GM23338 (cell line): Measurements from ENCODE around the gene SELENOS. TPM values are rescaled to one million over a fixed set of nuclear protein-coding genes. Genes with fewer than 3 reads are reported as not detected.

ENCODE experiments used
- ATAC-seq: fragments of 200-7000 bp; cut with Tn5 transposase; 3 replicates; pipeline ENCODE4 v1.9.1; 2020
- DNase-seq: peaks from one replicate; pipeline ENCODE4 v3.0.0-alpha.2; 2015; ENCODE audit warnings: low spot score
- H2AFZ ChIP-seq: fragments of 200-600 bp; sonication (generic); 2 replicates; pipeline ENCODE4 v1.8.0; 2016; ENCODE audit warnings: antibody characterized with exemption, mild to moderate bottlenecking, moderate library complexity
- H3F3A ChIP-seq: fragments of 200-600 bp; sonication (generic); replicated peaks from 2 replicates; pipeline ENCODE4 v1.8.0; 2017; ENCODE audit warnings: antibody characterized with exemption, mixed run types, low read depth
- H3K27ac ChIP-seq: fragments of 200-600 bp; sonication (generic); 2 replicates; pipeline ENCODE4 v1.6.1; 2016; ENCODE audit warnings: low read depth
- H3K27me3 ChIP-seq: fragments of 200-600 bp; sonication (generic); 2 replicates; pipeline ENCODE4 v1.8.0; 2016; ENCODE audit warnings: mild to moderate bottlenecking, mixed run types, moderate library complexity; ENCODE audit not compliant: insufficient read depth
- H3K36me3 ChIP-seq: fragments of 200-600 bp; sonication (generic); 2 replicates; pipeline ENCODE4 v1.8.0; 2016; ENCODE audit warnings: mild to moderate bottlenecking; ENCODE audit not compliant: insufficient read depth
- H3K4me1 ChIP-seq: fragments of 200-600 bp; sonication (generic); 2 replicates; pipeline ENCODE4 v1.8.0; 2016; ENCODE audit warnings: mild to moderate bottlenecking, moderate library complexity; ENCODE audit not compliant: insufficient read depth
- H3K4me2 ChIP-seq: fragments of 200-600 bp; sonication (generic); 2 replicates; pipeline ENCODE4 v1.7.1; 2017; ENCODE audit warnings: mixed run types
- H3K4me3 ChIP-seq: fragments of 200-600 bp; sonication (generic); 2 replicates; pipeline ENCODE4 v1.6.1; 2016; ENCODE audit warnings: mixed run types
- H3K79me2 ChIP-seq: fragments of 200-600 bp; sonication (generic); replicated peaks from 2 replicates; pipeline ENCODE4 v1.8.0; 2017; ENCODE audit warnings: mild to moderate bottlenecking; ENCODE audit not compliant: insufficient read depth
- H3K9me2 ChIP-seq: fragments of 200-600 bp; sonication (generic); 2 replicates; pipeline ENCODE4 v1.8.0; 2017; ENCODE audit not compliant: insufficient read depth
- H4K20me1 ChIP-seq: fragments of 200-600 bp; sonication (generic); replicated peaks from 2 replicates; pipeline ENCODE4 v1.8.0; 2017; ENCODE audit warnings: mild to moderate bottlenecking; ENCODE audit not compliant: insufficient read depth
- H3K27ac Mint-ChIP-seq: 2 replicates; pipeline ENCODE4 v1.8.0; 2020; ENCODE audit warnings: inconsistent platforms, mild to moderate bottlenecking, moderate library complexity, mixed read lengths
- H3K27me3 Mint-ChIP-seq: 3 replicates; pipeline ENCODE4 v1.8.0; 2022; ENCODE audit warnings: low read depth, mild to moderate bottlenecking, moderate library complexity, mixed read lengths, inconsistent platforms; ENCODE audit not compliant: insufficient read depth, poor library complexity
- H3K36me3 Mint-ChIP-seq: 3 replicates; pipeline ENCODE4 v1.8.0; 2021; ENCODE audit warnings: low read depth, mild to moderate bottlenecking, inconsistent platforms, moderate library complexity, mixed read lengths
- H3K4me1 Mint-ChIP-seq: 3 replicates; pipeline ENCODE4 v1.8.0; 2020; ENCODE audit warnings: mild to moderate bottlenecking, inconsistent platforms, mixed read lengths
- H3K4me3 Mint-ChIP-seq: 3 replicates; pipeline ENCODE4 v1.8.0; 2021; ENCODE audit warnings: moderate library complexity, mild to moderate bottlenecking, inconsistent platforms, mixed read lengths
- H3K9me3 Mint-ChIP-seq: 3 replicates; pipeline ENCODE4 v1.8.0; 2020; ENCODE audit warnings: moderate library complexity, mild to moderate bottlenecking, inconsistent platforms, mixed read lengths
- CREB1 ChIP-seq: fragments of 250-450 bp; sonication (Bioruptor Pico); IDR thresholded peaks from 2 replicates; pipeline ENCODE4 v1.5.0; 2020; ENCODE audit warnings: low read depth, mild to moderate bottlenecking, moderate library complexity
- EZH2 ChIP-seq: fragments of 200-600 bp; sonication (generic); IDR thresholded peaks from one replicate; pipeline ENCODE4 v1.8.0; 2017; ENCODE audit warnings: antibody characterized with exemption, mild to moderate bottlenecking, low read depth; ENCODE audit not compliant: unreplicated experiment
- EZH2phosphoT487 ChIP-seq: fragments of 200-600 bp; sonication (generic); IDR thresholded peaks from one replicate; pipeline ENCODE4 v1.8.1; 2018; ENCODE audit warnings: antibody characterized with exemption; ENCODE audit not compliant: unreplicated experiment
- JUNB ChIP-seq: IDR thresholded peaks from one replicate; pipeline ENCODE4 v1.6.1; 2016; ENCODE audit warnings: antibody characterized with exemption; ENCODE audit not compliant: unreplicated experiment
- NANOG ChIP-seq: IDR thresholded peaks from 2 replicates; pipeline ENCODE4 v1.6.1; 2016; ENCODE audit warnings: antibody characterized with exemption, borderline replicate concordance
- POLR2AphosphoS5 ChIP-seq: IDR thresholded peaks from 2 replicates; pipeline ENCODE4 v1.6.1; 2016; ENCODE audit warnings: antibody characterized with exemption, low read depth
- ZNF114 ChIP-seq: fragments of 250-450 bp; sonication (Bioruptor Pico); IDR thresholded peaks from 2 replicates; pipeline ENCODE4 v1.5.0; 2020; ENCODE audit warnings: mild to moderate bottlenecking, moderate library complexity
- ZNF331 ChIP-seq: fragments of 250-450 bp; sonication (Bioruptor Pico); IDR thresholded peaks from 2 replicates; pipeline ENCODE4 v1.5.0; 2020; ENCODE audit warnings: low read depth, mild to moderate bottlenecking, moderate library complexity
- polyA plus RNA-seq: library from polyadenylated mRNA; unstranded; fragments of >200 nt; fragmentation: Nextera tagmentation; extraction: Ambion mirVana; gene quantifications from 2 replicates; pipeline ENCODE4 v1.2.1, GENCODE V29; 2016
- total RNA-seq: library from RNA; depleted of rRNA; stranded (reverse); fragments of >200 nt; shearing (Covaris generic); gene quantifications from 2 replicates; pipeline ENCODE4 v1.2.3, GENCODE V29; 2014
- TF ChIP-seq, protein P1 (sequence below): IDR thresholded peaks from one replicate; pipeline ENCODE4 v1.6.1; 2018; ENCODE audit warnings: antibody characterized with exemption; ENCODE audit not compliant: unreplicated experiment
- TF ChIP-seq, protein P2 (sequence below): fragments of 250-450 bp; sonication (Bioruptor Pico); IDR thresholded peaks from 2 replicates; pipeline ENCODE4 v1.5.0; 2020; ENCODE audit warnings: mild to moderate bottlenecking, moderate library complexity

Gene SELENOS
- total and polyA plus RNA-seq, 2 experiments from 2014 or later, result 37.0 to 106 TPM

DNA sequence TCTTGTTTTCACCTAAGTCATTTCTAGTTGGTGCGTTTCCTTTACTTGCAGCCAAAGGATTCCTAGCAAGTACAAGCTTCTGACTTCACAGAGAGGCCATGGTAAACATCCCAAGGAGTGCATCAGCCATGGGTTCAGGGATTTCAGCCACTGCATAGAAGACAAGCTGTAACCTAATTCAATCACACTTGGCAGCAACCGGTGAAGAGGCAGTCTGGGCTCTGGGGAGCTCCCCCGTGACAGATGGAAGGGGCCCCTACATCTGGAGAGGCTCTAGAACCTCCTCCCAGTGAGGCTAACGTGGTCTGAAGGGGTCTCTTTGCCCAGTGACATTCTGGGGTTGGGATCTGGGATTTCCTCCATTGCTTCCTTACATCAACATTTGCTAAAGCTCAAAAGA lies 26.1 kb upstream of the SELENOS start:
- Histone ChIP-seq H2AFZ (no peak overlapping the region), H3K4me1 (no peaks in the 10 kb centered on the region), H3K36me3 (no peaks in the 10 kb centered on the region), H3K9me2 (no peaks in the 10 kb centered on the region), H3K4me3 (no peak overlapping the region), H4K20me1 (no peaks in the 10 kb centered on the region), H3K79me2 (no peaks in the 10 kb centered on the region), H3F3A (no peaks in the 10 kb centered on the region), H3K4me2 (no peak overlapping the region), H3K27me3 (no peaks in the 10 kb centered on the region), H3K27ac (no peak overlapping the region)
- Mint-ChIP-seq H3K4me3 (no peak overlapping the region), H3K9me3 (no peaks in the 10 kb centered on the region), H3K27me3 (peaks cover 6% of the 10 kb centered on the region), H3K27ac (no peak overlapping the region), H3K36me3 (no peaks in the 10 kb centered on the region), H3K4me1 (no peaks in the 10 kb centered on the region)
- TF ChIP-seq ZNF331 (CRISPR knock-in tag) (no peak), CREB1 (no peak), NANOG (no peak), ZNF114 (CRISPR knock-in tag) (no peak), EZH2phosphoT487 (no peak), JUNB (no peak)
- ATAC-seq (no peak), DNase-seq (no peak)

DNA sequence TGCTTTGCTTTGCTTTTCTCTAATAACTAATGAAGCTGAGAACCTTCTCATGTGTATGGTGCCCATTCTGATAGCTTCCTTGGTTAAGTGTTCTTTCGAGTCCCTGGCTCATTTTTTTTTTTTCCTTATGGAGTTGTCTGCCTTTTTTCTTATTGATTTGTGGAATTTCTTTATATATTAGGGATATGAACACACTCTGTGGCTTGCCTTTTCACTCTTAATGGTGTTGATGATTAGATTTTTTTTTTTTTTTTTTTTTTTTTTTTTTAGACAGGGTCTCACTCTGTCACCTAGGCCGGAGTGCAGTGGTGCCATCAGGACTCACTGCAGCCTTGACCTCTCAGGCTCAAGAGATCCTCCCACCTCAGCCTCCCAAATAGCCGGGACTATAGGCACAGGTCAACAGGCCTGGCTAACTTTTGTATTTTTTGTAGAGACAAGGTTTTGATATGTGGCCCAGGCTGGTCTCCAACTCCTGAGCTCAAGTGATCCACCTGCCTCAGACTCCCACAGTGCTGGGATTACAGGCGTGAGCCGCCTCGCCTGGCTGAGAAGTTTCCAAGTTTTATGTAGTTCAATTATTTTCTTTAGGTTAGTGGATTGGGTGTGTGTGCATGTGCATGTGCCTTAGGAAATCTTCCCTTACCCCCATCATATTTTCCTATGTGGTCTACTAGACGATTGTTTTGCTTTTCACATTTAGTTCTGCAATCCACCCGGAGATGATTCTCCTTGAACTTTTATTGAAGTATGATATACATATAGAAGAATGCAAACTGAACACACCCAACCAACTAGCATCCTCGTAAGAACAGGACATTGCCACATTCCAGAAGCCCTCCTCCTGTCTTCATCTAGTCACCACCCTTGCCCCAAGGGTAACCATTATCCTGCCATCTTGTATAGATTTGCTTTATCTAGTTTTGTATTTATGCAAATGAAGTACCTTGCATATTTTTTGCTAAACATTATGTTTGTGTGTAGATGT lies 19.4 kb upstream of the SELENOS start:
- no peaks in the 10 kb centered on the region for H3F3A ChIP-seq
- ATAC-seq (no peak), DNase-seq (no peak)
- no peaks in the 10 kb centered on the region for H3K27me3 ChIP-seq
- H3K4me1 Mint-ChIP-seq, result peaks cover 10% of the 10 kb centered on the region
- no peak overlapping the region for H3K27ac ChIP-seq
- peaks cover 4% of the 10 kb centered on the region; the same call in 1 of the 2 replicates for H3K4me1 ChIP-seq
- H3K27ac Mint-ChIP-seq, result no peak overlapping the region
- H3K9me2 ChIP-seq, result no peaks in the 10 kb centered on the region
- peak overlapping the region; percentile 84; the same call in 1 of the 2 replicates for H3K4me2 ChIP-seq
- H3K4me3 ChIP-seq, result peak overlapping the region; percentile 96
- peak overlapping the region; percentile 99 for H3K4me3 Mint-ChIP-seq
- H4K20me1 ChIP-seq, result peaks cover 19% of the 10 kb centered on the region
- H3K36me3 Mint-ChIP-seq, result peaks cover 4% of the 10 kb centered on the region; the same call in 1 of the 3 replicates
- peaks cover 39% of the 10 kb centered on the region for H3K79me2 ChIP-seq
- H3K36me3 ChIP-seq, result peaks cover 10% of the 10 kb centered on the region; the same call in 1 of the 2 replicates
- peaks cover 6% of the 10 kb centered on the region for H3K27me3 Mint-ChIP-seq
- H2AFZ ChIP-seq, result no peak overlapping the region
- H3K9me3 Mint-ChIP-seq, result no peaks in the 10 kb centered on the region
- TF ChIP-seq ZNF114 (CRISPR knock-in tag), result no peak
- TF ChIP-seq ZNF331 (CRISPR knock-in tag), result no peak
- TF ChIP-seq, protein P1, sequence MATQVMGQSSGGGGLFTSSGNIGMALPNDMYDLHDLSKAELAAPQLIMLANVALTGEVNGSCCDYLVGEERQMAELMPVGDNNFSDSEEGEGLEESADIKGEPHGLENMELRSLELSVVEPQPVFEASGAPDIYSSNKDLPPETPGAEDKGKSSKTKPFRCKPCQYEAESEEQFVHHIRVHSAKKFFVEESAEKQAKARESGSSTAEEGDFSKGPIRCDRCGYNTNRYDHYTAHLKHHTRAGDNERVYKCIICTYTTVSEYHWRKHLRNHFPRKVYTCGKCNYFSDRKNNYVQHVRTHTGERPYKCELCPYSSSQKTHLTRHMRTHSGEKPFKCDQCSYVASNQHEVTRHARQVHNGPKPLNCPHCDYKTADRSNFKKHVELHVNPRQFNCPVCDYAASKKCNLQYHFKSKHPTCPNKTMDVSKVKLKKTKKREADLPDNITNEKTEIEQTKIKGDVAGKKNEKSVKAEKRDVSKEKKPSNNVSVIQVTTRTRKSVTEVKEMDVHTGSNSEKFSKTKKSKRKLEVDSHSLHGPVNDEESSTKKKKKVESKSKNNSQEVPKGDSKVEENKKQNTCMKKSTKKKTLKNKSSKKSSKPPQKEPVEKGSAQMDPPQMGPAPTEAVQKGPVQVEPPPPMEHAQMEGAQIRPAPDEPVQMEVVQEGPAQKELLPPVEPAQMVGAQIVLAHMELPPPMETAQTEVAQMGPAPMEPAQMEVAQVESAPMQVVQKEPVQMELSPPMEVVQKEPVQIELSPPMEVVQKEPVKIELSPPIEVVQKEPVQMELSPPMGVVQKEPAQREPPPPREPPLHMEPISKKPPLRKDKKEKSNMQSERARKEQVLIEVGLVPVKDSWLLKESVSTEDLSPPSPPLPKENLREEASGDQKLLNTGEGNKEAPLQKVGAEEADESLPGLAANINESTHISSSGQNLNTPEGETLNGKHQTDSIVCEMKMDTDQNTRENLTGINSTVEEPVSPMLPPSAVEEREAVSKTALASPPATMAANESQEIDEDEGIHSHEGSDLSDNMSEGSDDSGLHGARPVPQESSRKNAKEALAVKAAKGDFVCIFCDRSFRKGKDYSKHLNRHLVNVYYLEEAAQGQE, result no peak
- no peak for TF ChIP-seq POLR2AphosphoS5
- no peak for TF ChIP-seq EZH2
- no peak for TF ChIP-seq EZH2phosphoT487
- TF ChIP-seq, protein P2, sequence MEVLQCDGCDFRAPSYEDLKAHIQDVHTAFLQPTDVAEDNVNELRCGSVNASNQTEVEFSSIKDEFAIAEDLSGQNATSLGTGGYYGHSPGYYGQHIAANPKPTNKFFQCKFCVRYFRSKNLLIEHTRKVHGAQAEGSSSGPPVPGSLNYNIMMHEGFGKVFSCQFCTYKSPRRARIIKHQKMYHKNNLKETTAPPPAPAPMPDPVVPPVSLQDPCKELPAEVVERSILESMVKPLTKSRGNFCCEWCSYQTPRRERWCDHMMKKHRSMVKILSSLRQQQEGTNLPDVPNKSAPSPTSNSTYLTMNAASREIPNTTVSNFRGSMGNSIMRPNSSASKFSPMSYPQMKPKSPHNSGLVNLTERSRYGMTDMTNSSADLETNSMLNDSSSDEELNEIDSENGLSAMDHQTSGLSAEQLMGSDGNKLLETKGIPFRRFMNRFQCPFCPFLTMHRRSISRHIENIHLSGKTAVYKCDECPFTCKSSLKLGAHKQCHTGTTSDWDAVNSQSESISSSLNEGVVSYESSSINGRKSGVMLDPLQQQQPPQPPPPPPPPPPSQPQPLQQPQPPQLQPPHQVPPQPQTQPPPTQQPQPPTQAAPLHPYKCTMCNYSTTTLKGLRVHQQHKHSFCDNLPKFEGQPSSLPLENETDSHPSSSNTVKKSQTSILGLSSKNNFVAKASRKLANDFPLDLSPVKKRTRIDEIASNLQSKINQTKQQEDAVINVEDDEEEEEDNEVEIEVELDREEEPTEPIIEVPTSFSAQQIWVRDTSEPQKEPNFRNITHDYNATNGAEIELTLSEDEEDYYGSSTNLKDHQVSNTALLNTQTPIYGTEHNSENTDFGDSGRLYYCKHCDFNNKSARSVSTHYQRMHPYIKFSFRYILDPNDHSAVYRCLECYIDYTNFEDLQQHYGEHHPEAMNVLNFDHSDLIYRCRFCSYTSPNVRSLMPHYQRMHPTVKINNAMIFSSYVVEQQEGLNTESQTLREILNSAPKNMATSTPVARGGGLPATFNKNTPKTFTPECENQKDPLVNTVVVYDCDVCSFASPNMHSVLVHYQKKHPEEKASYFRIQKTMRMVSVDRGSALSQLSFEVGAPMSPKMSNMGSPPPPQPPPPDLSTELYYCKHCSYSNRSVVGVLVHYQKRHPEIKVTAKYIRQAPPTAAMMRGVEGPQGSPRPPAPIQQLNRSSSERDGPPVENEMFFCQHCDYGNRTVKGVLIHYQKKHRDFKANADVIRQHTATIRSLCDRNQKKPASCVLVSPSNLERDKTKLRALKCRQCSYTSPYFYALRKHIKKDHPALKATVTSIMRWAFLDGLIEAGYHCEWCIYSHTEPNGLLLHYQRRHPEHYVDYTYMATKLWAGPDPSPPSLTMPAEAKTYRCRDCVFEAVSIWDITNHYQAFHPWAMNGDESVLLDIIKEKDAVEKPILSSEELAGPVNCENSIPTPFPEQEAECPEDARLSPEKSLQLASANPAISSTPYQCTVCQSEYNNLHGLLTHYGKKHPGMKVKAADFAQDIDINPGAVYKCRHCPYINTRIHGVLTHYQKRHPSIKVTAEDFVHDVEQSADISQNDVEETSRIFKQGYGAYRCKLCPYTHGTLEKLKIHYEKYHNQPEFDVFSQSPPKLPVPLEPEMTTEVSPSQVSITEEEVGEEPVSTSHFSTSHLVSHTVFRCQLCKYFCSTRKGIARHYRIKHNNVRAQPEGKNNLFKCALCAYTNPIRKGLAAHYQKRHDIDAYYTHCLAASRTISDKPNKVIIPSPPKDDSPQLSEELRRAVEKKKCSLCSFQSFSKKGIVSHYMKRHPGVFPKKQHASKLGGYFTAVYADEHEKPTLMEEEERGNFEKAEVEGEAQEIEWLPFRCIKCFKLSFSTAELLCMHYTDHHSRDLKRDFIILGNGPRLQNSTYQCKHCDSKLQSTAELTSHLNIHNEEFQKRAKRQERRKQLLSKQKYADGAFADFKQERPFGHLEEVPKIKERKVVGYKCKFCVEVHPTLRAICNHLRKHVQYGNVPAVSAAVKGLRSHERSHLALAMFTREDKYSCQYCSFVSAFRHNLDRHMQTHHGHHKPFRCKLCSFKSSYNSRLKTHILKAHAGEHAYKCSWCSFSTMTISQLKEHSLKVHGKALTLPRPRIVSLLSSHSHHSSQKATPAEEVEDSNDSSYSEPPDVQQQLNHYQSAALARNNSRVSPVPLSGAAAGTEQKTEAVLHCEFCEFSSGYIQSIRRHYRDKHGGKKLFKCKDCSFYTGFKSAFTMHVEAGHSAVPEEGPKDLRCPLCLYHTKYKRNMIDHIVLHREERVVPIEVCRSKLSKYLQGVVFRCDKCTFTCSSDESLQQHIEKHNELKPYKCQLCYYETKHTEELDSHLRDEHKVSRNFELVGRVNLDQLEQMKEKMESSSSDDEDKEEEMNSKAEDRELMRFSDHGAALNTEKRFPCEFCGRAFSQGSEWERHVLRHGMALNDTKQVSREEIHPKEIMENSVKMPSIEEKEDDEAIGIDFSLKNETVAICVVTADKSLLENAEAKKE, result no peak
